Prostate gland (tissue), 2 donors: ENCODE measurements around the gene IGFL2.

Source experiments
- POLR2A ChIP-seq: fragments of 450-650 bp; IDR thresholded peaks from one replicate; pipeline ENCODE4 v1.6.1; 2016; ENCODE audit warnings: antibody characterized with exemption, mild to moderate bottlenecking
- POLR2AphosphoS5 ChIP-seq: sonication (generic); formaldehyde crosslinking; IDR thresholded peaks from one replicate; pipeline ENCODE4 v1.6.1; 2017; ENCODE audit warnings: antibody characterized with exemption
- TF ChIP-seq, protein P1 (sequence below), 4 experiments: fragments of 200-600 bp in 2 of 4; fragments of 450-650 bp in 2 of 4; sonication (generic) in 2 of 4; IDR thresholded peaks; 1 replicate in 3 of 4; 2 replicates in 1 of 4; pipeline ENCODE4 v1.5.1; 2016 to 2019; ENCODE audit warnings: antibody characterized with exemption in 4 of 4, mild to moderate bottlenecking in 2 of 4, moderate library complexity in 2 of 4

DNA sequence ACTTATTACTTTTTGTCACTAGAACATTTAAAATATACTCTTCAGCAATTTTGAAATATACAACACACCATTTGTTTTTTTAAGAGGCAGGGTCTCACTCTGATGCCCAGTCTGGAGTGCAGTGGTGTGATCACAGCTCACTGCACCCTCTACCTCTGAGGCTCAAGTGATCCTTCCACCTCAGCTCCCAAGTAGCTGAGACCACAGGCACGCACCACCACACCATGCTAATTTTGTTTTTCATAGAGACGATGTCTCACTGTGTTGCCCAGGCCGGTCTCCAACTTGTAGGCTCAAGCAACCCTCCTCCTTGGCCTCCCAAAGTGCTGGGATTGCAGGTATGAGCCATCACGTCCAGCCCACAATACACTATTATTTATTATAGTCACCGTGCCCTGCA lies 2.6 kb downstream of the IGFL2 start:
- TF ChIP-seq, protein P1, sequence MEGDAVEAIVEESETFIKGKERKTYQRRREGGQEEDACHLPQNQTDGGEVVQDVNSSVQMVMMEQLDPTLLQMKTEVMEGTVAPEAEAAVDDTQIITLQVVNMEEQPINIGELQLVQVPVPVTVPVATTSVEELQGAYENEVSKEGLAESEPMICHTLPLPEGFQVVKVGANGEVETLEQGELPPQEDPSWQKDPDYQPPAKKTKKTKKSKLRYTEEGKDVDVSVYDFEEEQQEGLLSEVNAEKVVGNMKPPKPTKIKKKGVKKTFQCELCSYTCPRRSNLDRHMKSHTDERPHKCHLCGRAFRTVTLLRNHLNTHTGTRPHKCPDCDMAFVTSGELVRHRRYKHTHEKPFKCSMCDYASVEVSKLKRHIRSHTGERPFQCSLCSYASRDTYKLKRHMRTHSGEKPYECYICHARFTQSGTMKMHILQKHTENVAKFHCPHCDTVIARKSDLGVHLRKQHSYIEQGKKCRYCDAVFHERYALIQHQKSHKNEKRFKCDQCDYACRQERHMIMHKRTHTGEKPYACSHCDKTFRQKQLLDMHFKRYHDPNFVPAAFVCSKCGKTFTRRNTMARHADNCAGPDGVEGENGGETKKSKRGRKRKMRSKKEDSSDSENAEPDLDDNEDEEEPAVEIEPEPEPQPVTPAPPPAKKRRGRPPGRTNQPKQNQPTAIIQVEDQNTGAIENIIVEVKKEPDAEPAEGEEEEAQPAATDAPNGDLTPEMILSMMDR (IDR thresholded peaks at IDR 0.05) = no peak
- TF ChIP-seq POLR2A (no peak), POLR2AphosphoS5 (no peak)
